Common myeloid progenitor, CD34-positive (primary cell): Measurements from ENCODE around the gene ZBTB21.

Experiments used
- CTCF ChIA-PET: fragments of 350-600 bp; sonication (Branson Sonifier 250); formaldehyde crosslinking; loops from one replicate; lab custom pipeline; 2021; ENCODE audit warnings: antibody characterized with exemption; lab: Charles Lee
- POLR2A ChIA-PET: fragments of 350-600 bp; sonication (Branson Sonifier 250); formaldehyde crosslinking; loops from one replicate; lab custom pipeline; 2021; ENCODE audit warnings: antibody characterized with exemption; lab: Charles Lee
- DNase-seq, 3 donors: peaks; one replicate each; pipeline versions ENCODE4 v3.0.0 to v3.0.0-alpha.2; 2013
- H3K27ac ChIP-seq, 2 experiments: 1 replicate in 1 of 2; 2 replicates in 1 of 2; pipeline ENCODE4 v1.7.0; 2013; ENCODE audit warnings: inconsistent platforms in 2 of 2, low read length in 2 of 2, mild to moderate bottlenecking in 2 of 2, low read depth in 1 of 2, moderate library complexity in 1 of 2; ENCODE audit not compliant: severe bottlenecking in 2 of 2, insufficient read depth in 1 of 2, poor library complexity in 1 of 2
- H3K27me3 ChIP-seq, 5 experiments: replicated peaks in 2 of 5; 1 replicate in 3 of 5; 2 replicates in 2 of 5; pipeline versions ENCODE4 v1.6.1 to v1.7.0; 2013; ENCODE audit warnings: low read length in 4 of 5, mild to moderate bottlenecking in 2 of 5, moderate library complexity in 2 of 5, inconsistent platforms in 1 of 5; ENCODE audit not compliant: insufficient read depth in 5 of 5, control insufficient read depth in 4 of 5
- H3K36me3 ChIP-seq, 4 experiments: 1 replicate in 2 of 4; 2 replicates in 2 of 4; pipeline versions ENCODE4 v1.6.1 to v1.7.0; 2013; ENCODE audit warnings: low read length in 3 of 4, control low read depth in 1 of 4, mild to moderate bottlenecking in 1 of 4; ENCODE audit not compliant: control insufficient read depth in 4 of 4, insufficient read depth in 4 of 4
- H3K4me1 ChIP-seq, 4 experiments: 1 replicate in 3 of 4; 2 replicates in 1 of 4; pipeline versions ENCODE4 v1.6.1 to v1.7.1; 2013; ENCODE audit warnings: low read length in 3 of 4, mild to moderate bottlenecking in 3 of 4, control low read depth in 1 of 4, inconsistent platforms in 1 of 4, moderate library complexity in 1 of 4; ENCODE audit not compliant: control insufficient read depth in 4 of 4, insufficient read depth in 4 of 4; ENCODE audit errors: control extremely low read depth in 1 of 4
- H3K4me3 ChIP-seq, 7 experiments: 1 replicate in 4 of 7; 2 replicates in 3 of 7; pipeline versions ENCODE4 v1.5.1 to v1.7.0; 2013; ENCODE audit warnings: mild to moderate bottlenecking in 7 of 7, low read length in 6 of 7, moderate library complexity in 6 of 7, inconsistent platforms in 2 of 7, low read depth in 2 of 7, control low read depth in 1 of 7; ENCODE audit not compliant: insufficient read depth in 4 of 7, control insufficient read depth in 1 of 7; ENCODE audit errors: extremely low read depth in 1 of 7
- H3K9me3 ChIP-seq, 5 experiments: 1 replicate in 4 of 5; 2 replicates in 1 of 5; pipeline versions ENCODE4 v1.6.1 to v1.7.1; 2013; ENCODE audit warnings: low read length in 4 of 5, mild to moderate bottlenecking in 2 of 5, inconsistent platforms in 1 of 5, low read depth in 1 of 5, moderate library complexity in 1 of 5; ENCODE audit not compliant: control insufficient read depth in 4 of 5, insufficient read depth in 2 of 5; ENCODE audit errors: control extremely low read depth in 1 of 5
- WGBS: methylation state at CpG from one replicate; pipeline ENCODE4 v1.1.5; 2013; ENCODE audit not compliant: insufficient coverage; 5-methylcytosine and 5-hydroxymethylcytosine counted together

Gene ZBTB21

DNA sequence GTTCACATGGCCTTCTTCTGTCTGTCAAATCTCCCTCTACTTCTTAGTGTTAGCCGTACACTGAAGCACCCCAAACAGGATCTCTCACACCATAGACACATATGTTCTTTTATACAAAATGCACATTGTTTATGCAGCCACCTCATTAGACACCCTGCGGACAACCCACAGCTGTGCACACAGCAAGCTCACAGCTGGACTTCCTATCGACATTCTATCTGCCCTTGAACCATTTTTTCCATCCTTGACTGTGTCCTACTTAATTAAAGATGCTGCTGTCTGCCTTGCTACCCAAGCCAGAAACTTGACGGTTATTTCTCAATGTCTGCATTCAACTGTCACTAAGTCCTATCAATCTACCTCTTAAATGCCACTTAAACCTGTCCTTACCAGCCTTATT lies 3.2 kb upstream of the ZBTB21 start:
- DNase-seq, result no peak
- POLR2A ChIA-PET, result no interaction called here
- Histone ChIP-seq H3K27ac (no peak overlapping the region), H3K9me3 (peaks cover 0 to 4% (median 0%) of the 10 kb centered on the region in 5 experiments), H3K27me3 (no peaks in the 10 kb centered on the region), H3K4me3 (no peak overlapping the region), H3K4me1 (peaks cover 0 to 21% (median 15%) of the 10 kb centered on the region in 4 experiments), H3K36me3 (no peaks in the 10 kb centered on the region)
- CTCF ChIA-PET, result interaction anchor here (0.7 to 1.5 kb wide), 4 partner anchors 9 to 95 kb away, joined by 3 to 4 read pairs (median 4); no protein-coding TSS in a partner anchor
- 94% methylated on average over 3 of the region's 4 CpGs for WGBS

- Histone ChIP-seq H3K36me3 (peaks cover 0 to 2% (median under 1%) of the 10 kb centered on the region in 4 experiments), H3K9me3 (peaks cover 0 to 4% (median 0%) of the 10 kb centered on the region in 5 experiments), H3K27me3 (no peaks in the 10 kb centered on the region), H3K4me1 (peaks cover 0 to 23% (median 15%) of the 10 kb centered on the region in 4 experiments), H3K27ac (no peak overlapping the region), H3K4me3 (no peak overlapping the region)
- DNase-seq, result no peak
- WGBS, result 96% methylated on average over 3 of the region's 3 CpGs
- CTCF ChIA-PET, result interaction anchor here (0.7 to 1.5 kb wide), 5 partner anchors 8 to 95 kb away, joined by 3 to 4 read pairs (median 3); no protein-coding TSS in a partner anchor
- POLR2A ChIA-PET, result no interaction called here
Measured at GRCh38 chr21:42012763-42013329, 2.7 kb upstream of the ZBTB21 start.

DNA sequence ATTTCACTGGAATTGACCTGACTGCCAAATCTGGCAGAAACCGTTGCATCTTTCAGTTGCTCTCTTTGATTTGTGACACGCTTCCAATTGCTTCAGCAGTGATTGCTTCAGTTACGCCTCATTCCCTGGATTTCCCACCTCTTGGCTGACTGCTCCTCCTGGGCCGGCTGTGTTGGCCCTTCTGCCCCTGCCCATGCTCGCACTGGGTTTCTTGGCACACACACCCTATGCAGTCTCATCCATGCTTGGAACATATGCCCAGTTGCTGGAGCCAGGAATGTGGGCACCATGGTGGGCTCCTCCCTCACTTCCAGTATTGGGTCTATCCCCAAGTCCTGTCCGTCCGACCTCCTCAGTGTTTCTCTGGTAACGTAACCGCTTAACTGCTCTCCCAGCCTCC lies 2.2 kb upstream of the ZBTB21 start:
- CTCF ChIA-PET, result interaction anchor here (1.0 to 1.5 kb wide), 4 partner anchors 72 to 397 kb away, joined by 3 to 7 read pairs (median 4); no protein-coding TSS in a partner anchor
- WGBS, result 94% methylated on average over 8 of the region's 9 CpGs
- Histone ChIP-seq H3K9me3 (peaks cover 0 to 4% (median 0%) of the 10 kb centered on the region in 5 experiments), H3K36me3 (peaks cover 0 to 7% (median under 1%) of the 10 kb centered on the region in 4 experiments), H3K4me3 (no peak overlapping the region), H3K27me3 (no peaks in the 10 kb centered on the region), H3K4me1 (peaks cover 0 to 23% (median 15%) of the 10 kb centered on the region in 4 experiments), H3K27ac (no peak overlapping the region)
- DNase-seq, result no peak
- POLR2A ChIA-PET, result interaction anchor here (1.0 kb wide), 1 partner anchor 14 kb away, joined by 3 read pairs; no protein-coding TSS in a partner anchor

GRCh38 chr21:42010507-42011495 lies 641 bp upstream of the ZBTB21 start:
- H3K27me3 ChIP-seq, result no peaks in the 10 kb centered on the region
- H3K9me3 ChIP-seq, result peaks cover 0 to 4% (median 0%) of the 10 kb centered on the region in 5 experiments
- H3K4me3 ChIP-seq, result peak overlapping the region; percentile 64 to 84 (median 77)
- peak in 2 of 3 donors; percentile 52 to 67 for DNase-seq
- peak overlapping the region; percentile 68 to 85 for H3K27ac ChIP-seq
- ChIA-PET CTCF (interaction anchor here (1.4 to 1.8 kb wide), 5 partner anchors 10 to 395 kb away, joined by 3 to 9 read pairs (median 6); no protein-coding TSS in a partner anchor), POLR2A (interaction anchor here (1.1 to 3.7 kb wide), 5 partner anchors 18 to 106 kb away, joined by 3 to 23 read pairs (median 17); no protein-coding TSS in a partner anchor)
- H3K36me3 ChIP-seq, result peaks cover 0 to 15% (median 2%) of the 10 kb centered on the region in 4 experiments
- peaks cover 0 to 23% (median 15%) of the 10 kb centered on the region in 4 experiments for H3K4me1 ChIP-seq
- WGBS, result under 1% methylated on average over 104 of the region's 120 CpGs

- POLR2A ChIA-PET, result interaction anchor here (0.6 to 3.7 kb wide), 10 partner anchors 10 to 217 kb away, joined by 3 to 23 read pairs (median 4); no protein-coding TSS in a partner anchor
- H3K36me3 ChIP-seq, result peaks cover 0 to 21% (median 3%) of the 10 kb centered on the region in 4 experiments
- H3K27me3 ChIP-seq, result no peaks in the 10 kb centered on the region
- CTCF ChIA-PET, result interaction anchor here (0.7 to 1.8 kb wide), 10 partner anchors 11 to 115 kb away, joined by 3 to 9 read pairs (median 3); no protein-coding TSS in a partner anchor
- under 1% methylated on average over 86 of the region's 86 CpGs for WGBS
- peak; percentile 54 to 78 (median 77) for DNase-seq
- H3K27ac ChIP-seq, result peak overlapping the region; percentile 91 to 95
- peaks cover 0 to 23% (median 15%) of the 10 kb centered on the region in 4 experiments for H3K4me1 ChIP-seq
- H3K9me3 ChIP-seq, result no peaks in the 10 kb centered on the region
- peak overlapping the region; percentile 45 to 88 (median 81) for H3K4me3 ChIP-seq
Measured at GRCh38 chr21:42009018-42009830, 936 bp downstream of the ZBTB21 start.

- Histone ChIP-seq H3K4me1 (peaks cover 0 to 29% (median 15%) of the 10 kb centered on the region in 4 experiments), H3K27me3 (no peaks in the 10 kb centered on the region), H3K4me3 (no peak overlapping the region), H3K36me3 (peaks cover 0 to 24% (median 4%) of the 10 kb centered on the region in 4 experiments), H3K27ac (no peak overlapping the region), H3K9me3 (no peaks in the 10 kb centered on the region)
- POLR2A ChIA-PET, result no interaction called here
- DNase-seq, result no peak
- CTCF ChIA-PET, result interaction anchor here (0.9 to 6.0 kb wide), 8 partner anchors 50 to 110 kb away, joined by 3 to 38 read pairs (median 3); no protein-coding TSS in a partner anchor
- WGBS, result 92% methylated on average over 6 of the region's 6 CpGs
Measured at GRCh38 chr21:42007356-42007940, 2.7 kb downstream of the ZBTB21 start.
